Cardiac fibroblast (primary cell): Measurements from ENCODE around the gene LAMP5.

Experiments used
- DNase-seq, 2 donors: peaks; one replicate each; pipeline versions ENCODE4 v3.0.0 to v3.0.0-alpha.2; 2010; ENCODE audit warnings: low read depth in 2 of 2
- H3K4me3 ChIP-seq, 2 donors: replicated peaks in 1 of 2; 1 replicate in 1 of 2; 2 replicates in 1 of 2; pipeline ENCODE4 v1.5.1; 2011; ENCODE audit warnings: low read depth in 2 of 2, low read length in 2 of 2, mild to moderate bottlenecking in 2 of 2, moderate library complexity in 1 of 2
- CTCF ChIP-seq: IDR thresholded peaks from one replicate; pipeline ENCODE4 v1.5.1; 2011; ENCODE audit warnings: low read depth, mild to moderate bottlenecking, low read length, inconsistent platforms

LAMP5 gene

DNA sequence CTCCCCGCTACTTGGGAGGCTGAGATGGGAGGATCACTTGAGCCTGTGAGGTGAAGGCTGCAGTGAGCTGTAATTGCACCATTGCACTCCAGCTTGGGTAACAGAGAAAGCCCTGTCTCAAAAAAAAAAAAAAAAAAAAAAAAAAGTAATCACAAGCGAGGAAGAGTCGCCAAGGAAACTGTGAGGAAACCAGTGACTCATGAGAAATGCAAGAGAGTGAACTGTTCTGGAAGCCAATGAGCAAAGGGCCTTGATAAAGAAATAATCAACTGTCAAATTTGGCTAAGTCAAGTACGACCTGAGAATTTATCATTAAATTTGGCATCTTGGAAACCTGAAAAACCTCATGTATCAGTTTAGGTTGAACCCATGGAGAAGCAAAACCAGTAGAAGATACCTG is 16.1 kb upstream of the LAMP5 start:
- peak in 1 of 2 donors; percentile 33 for DNase-seq
- TF ChIP-seq CTCF = no peak
- H3K4me3 ChIP-seq = no peak overlapping the region

GRCh38 chr20:9499126-9499899 is 15.1 kb upstream of the LAMP5 start:
- no peak for TF ChIP-seq CTCF
- H3K4me3 ChIP-seq = no peak overlapping the region
- DNase-seq = no peak

- DNase-seq = no peak
These were observed 14.3 kb upstream of the LAMP5 start for GRCh38 chr20:9500121-9500520.

GRCh38 chr20:9501473-9501872 is 12.9 kb upstream of the LAMP5 start:
- no peak for DNase-seq
- no peak for TF ChIP-seq CTCF
- no peak overlapping the region for H3K4me3 ChIP-seq

More at GRCh38 chr20:9500121-9500520, 14.3 kb upstream of the LAMP5 start:
- TF ChIP-seq CTCF = no peak
- no peak overlapping the region for H3K4me3 ChIP-seq

DNA sequence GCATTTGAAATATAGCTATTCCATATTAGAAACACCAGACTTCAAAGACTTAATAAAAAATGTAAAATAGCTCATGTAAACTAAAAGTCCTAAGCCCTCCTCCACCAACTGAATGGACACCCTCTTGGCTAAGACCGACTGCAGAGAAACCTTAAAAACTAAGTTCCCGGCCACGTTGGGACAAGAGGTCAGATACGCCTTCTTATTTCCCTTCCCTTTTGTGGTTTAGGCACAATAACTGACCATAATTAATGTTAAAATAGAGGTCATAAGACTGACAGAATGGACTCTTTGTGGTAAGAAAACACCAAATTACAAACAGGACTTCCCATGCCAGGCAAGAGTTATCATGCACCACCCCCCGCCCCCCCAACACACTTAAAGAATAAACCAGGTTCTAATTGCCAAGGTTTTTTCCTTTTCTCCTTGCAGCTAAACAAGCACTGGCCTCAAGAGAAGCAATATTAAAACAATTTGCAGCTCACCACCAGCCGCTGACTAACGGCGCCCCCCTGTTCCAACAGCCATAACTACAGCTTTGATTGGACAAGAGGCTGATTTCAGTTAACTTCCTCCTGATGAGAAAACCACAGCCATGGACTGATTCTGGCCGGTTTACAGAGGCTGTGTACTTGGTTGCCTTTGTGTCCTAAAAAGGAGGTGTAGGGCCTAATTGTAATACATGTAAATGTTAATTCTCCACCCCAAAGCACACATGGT is 10.7 kb upstream of the LAMP5 start:
- DNase-seq = no peak
- no peak for TF ChIP-seq CTCF

DNA sequence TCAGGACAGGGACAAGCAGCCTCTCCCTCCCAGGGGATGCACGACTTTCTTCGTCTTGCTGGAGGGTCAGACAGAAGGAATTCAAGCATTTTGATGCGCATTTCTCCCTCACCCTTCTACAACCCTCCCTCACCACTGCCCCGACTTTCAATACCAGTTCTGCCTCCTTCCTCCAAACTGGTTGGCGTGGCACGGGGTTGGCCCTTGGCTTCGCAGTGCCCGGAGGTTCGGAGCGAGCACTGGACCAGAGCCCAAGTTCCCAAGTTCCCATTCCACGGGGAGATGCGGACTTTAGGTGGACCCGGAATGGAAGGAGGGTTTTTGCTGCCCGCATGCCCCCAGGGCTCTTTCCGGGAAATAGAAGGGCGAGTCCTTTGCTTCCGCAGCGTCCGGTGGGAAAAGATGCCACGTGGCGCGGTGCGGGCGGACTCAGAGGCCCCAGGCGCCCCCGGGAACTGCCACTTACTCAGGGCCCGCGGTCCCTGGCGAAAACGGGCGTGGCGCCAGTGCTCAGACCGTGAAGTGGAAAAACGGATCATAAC is 8.0 kb upstream of the LAMP5 start:
- no peak for DNase-seq
- no peak overlapping the region for H3K4me3 ChIP-seq
- no peak for TF ChIP-seq CTCF

More for the DNA sequence above, 10.7 kb upstream of the LAMP5 start:
- H3K4me3 ChIP-seq = no peak overlapping the region
